ENCODE data around the gene ATP2A2.

- TF ChIP-seq CTCF (conservative IDR thresholded peaks at IDR 0.05; ENCODE audit: low read depth, low read length) (no peak), EZH2 (IDR thresholded peaks at IDR 0.05; ENCODE audit: low read length, unreplicated experiment) (no peak), EZH2phosphoT487 (IDR thresholded peaks at IDR 0.05; ENCODE audit: borderline replicate concordance, low read length) (no peak)
These were observed 91.0 kb downstream of the ATP2A2 start for GRCh38 chr12:110372056-110372425.
